Neural progenitor cell (in vitro differentiated cells): ENCODE results near the gene CSNK1G3. TPM values are rescaled to one million over a fixed set of nuclear protein-coding genes. Genes with fewer than 3 reads are reported as not detected.
A peak's percentile ranks its signal among the peaks of the same experiment; 100 is the strongest.

Experiments
- DNase-seq: peaks from one replicate; pipeline ENCODE4 v3.0.0-alpha.2; 2016; ENCODE audit warnings: low spot score
- H2AFZ ChIP-seq: fragments of 200-600 bp; sonication (generic); replicated peaks from 2 replicates; pipeline ENCODE4 v1.6.1; 2016; ENCODE audit warnings: antibody characterized with exemption
- H3F3A ChIP-seq: fragments of 200-600 bp; sonication (generic); 2 replicates; pipeline ENCODE4 v1.6.1; 2016; ENCODE audit warnings: antibody characterized with exemption, low read depth
- H3K27ac ChIP-seq: fragments of 200-600 bp; sonication (generic); 2 replicates; pipeline ENCODE4 v1.5.1; 2016; ENCODE audit warnings: mild to moderate bottlenecking
- H3K27me3 ChIP-seq: fragments of 200-600 bp; sonication (generic); 2 replicates; pipeline ENCODE4 v1.6.1; 2016; ENCODE audit warnings: mild to moderate bottlenecking, moderate library complexity
- H3K36me3 ChIP-seq: fragments of 200-600 bp; sonication (generic); 2 replicates; pipeline ENCODE4 v1.5.1; 2016
- H3K4me1 ChIP-seq: fragments of 200-600 bp; sonication (generic); 2 replicates; pipeline ENCODE4 v1.6.1; 2016; ENCODE audit warnings: mixed run types
- H3K4me2 ChIP-seq: fragments of 200-600 bp; sonication (generic); 2 replicates; pipeline ENCODE4 v1.6.1; 2016
- H3K4me3 ChIP-seq: fragments of 200-600 bp; sonication (generic); 2 replicates; pipeline ENCODE4 v1.5.1; 2016
- H3K79me2 ChIP-seq: fragments of 200-600 bp; sonication (generic); 2 replicates; pipeline ENCODE4 v1.6.1; 2016; ENCODE audit warnings: low read depth
- H3K9ac ChIP-seq: fragments of 200-600 bp; sonication (generic); 2 replicates; pipeline ENCODE4 v1.6.1; 2016
- H3K9me3 ChIP-seq: fragments of 200-600 bp; sonication (generic); 2 replicates; pipeline ENCODE4 v1.5.1; 2016; ENCODE audit warnings: low read depth
- H4K20me1 ChIP-seq: fragments of 200-600 bp; sonication (generic); 2 replicates; pipeline ENCODE4 v1.6.1; 2016; ENCODE audit warnings: low read depth
- H3K27ac Mint-ChIP-seq: 3 replicates; pipeline ENCODE4 v1.8.0; 2021; ENCODE audit warnings: mixed read lengths
- H3K27me3 Mint-ChIP-seq: 2 replicates; pipeline ENCODE4 v1.8.0; 2022; ENCODE audit warnings: low read depth, mild to moderate bottlenecking, inconsistent platforms, moderate library complexity, mixed read lengths; ENCODE audit not compliant: insufficient read depth
- H3K36me3 Mint-ChIP-seq: 3 replicates; pipeline ENCODE4 v1.8.0; 2021; ENCODE audit warnings: mixed read lengths
- H3K4me1 Mint-ChIP-seq: 3 replicates; pipeline ENCODE4 v1.8.0; 2021; ENCODE audit warnings: mixed read lengths
- H3K4me3 Mint-ChIP-seq: 3 replicates; pipeline ENCODE4 v1.8.0; 2021; ENCODE audit warnings: mild to moderate bottlenecking, moderate library complexity, mixed read lengths
- H3K9me3 Mint-ChIP-seq: 3 replicates; pipeline ENCODE4 v1.8.0; 2020; ENCODE audit warnings: mixed read lengths
- EZH2 ChIP-seq: fragments of 200-600 bp; sonication (generic); IDR thresholded peaks from 2 replicates; pipeline ENCODE4 v1.6.1; 2017; ENCODE audit warnings: antibody characterized with exemption, mild to moderate bottlenecking, moderate library complexity
- EZH2phosphoT487 ChIP-seq: fragments of 200-600 bp; sonication (generic); IDR thresholded peaks from 2 replicates; pipeline ENCODE4 v1.6.1; 2017; ENCODE audit warnings: antibody characterized with exemption
- total RNA-seq: library from RNA; depleted of rRNA; stranded (reverse); fragments of >200 nt; gene quantifications from 2 replicates; pipeline ENCODE4 v1.2.3, GENCODE V29; 2015; ENCODE audit warnings: low replicate concordance
- TF ChIP-seq, protein P1 (sequence below): fragments of 200-600 bp; sonication (generic); IDR thresholded peaks from 2 replicates; pipeline ENCODE4 v1.5.1; 2017; ENCODE audit warnings: antibody characterized with exemption, mild to moderate bottlenecking

CSNK1G3 gene
- total RNA-seq, 1 donor from 2014 or later = 96.7 TPM

DNA sequence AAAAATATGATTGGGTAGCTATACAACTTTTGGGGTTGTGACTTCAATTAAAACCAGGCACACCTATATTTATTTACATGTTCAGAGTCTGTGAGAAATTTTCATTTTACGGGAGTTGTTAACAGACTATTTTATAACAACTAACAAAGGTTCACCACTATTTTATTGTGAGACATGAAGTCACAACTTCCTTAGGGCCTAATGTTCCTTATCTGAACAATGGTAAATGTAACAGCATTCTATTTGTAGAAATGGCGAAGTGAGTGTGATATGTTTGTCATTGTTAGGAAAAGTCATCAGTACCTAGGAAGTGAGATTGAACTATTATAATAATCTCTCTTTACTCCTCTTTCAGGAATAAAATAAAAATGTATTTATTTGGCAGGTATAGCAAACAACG lies 67.4 kb downstream of the CSNK1G3 start:
- no peaks in the 10 kb centered on the region for H3K79me2 ChIP-seq
- no peak overlapping the region for H3K9ac ChIP-seq
- H3K4me2 ChIP-seq = no peak overlapping the region
- no peak overlapping the region for H3K4me3 ChIP-seq
- H2AFZ ChIP-seq = no peak overlapping the region
- TF ChIP-seq EZH2 (no peak), EZH2phosphoT487 (no peak)
- TF ChIP-seq, protein P1, sequence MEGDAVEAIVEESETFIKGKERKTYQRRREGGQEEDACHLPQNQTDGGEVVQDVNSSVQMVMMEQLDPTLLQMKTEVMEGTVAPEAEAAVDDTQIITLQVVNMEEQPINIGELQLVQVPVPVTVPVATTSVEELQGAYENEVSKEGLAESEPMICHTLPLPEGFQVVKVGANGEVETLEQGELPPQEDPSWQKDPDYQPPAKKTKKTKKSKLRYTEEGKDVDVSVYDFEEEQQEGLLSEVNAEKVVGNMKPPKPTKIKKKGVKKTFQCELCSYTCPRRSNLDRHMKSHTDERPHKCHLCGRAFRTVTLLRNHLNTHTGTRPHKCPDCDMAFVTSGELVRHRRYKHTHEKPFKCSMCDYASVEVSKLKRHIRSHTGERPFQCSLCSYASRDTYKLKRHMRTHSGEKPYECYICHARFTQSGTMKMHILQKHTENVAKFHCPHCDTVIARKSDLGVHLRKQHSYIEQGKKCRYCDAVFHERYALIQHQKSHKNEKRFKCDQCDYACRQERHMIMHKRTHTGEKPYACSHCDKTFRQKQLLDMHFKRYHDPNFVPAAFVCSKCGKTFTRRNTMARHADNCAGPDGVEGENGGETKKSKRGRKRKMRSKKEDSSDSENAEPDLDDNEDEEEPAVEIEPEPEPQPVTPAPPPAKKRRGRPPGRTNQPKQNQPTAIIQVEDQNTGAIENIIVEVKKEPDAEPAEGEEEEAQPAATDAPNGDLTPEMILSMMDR = no peak
- H3K27ac ChIP-seq = no peak overlapping the region
- Mint-ChIP-seq H3K27me3 (no peaks in the 10 kb centered on the region), H3K4me1 (peaks cover 4% of the 10 kb centered on the region), H3K27ac (no peak overlapping the region), H3K36me3 (peaks cover 16% of the 10 kb centered on the region), H3K9me3 (no peaks in the 10 kb centered on the region), H3K4me3 (no peak overlapping the region)
- H3F3A ChIP-seq = no peaks in the 10 kb centered on the region
- H3K36me3 ChIP-seq = peaks cover 16% of the 10 kb centered on the region
- H3K4me1 ChIP-seq = peaks cover 17% of the 10 kb centered on the region
- H3K27me3 ChIP-seq = no peaks in the 10 kb centered on the region
- no peaks in the 10 kb centered on the region for H3K9me3 ChIP-seq
- H4K20me1 ChIP-seq = no peaks in the 10 kb centered on the region
- DNase-seq = no peak

DNA sequence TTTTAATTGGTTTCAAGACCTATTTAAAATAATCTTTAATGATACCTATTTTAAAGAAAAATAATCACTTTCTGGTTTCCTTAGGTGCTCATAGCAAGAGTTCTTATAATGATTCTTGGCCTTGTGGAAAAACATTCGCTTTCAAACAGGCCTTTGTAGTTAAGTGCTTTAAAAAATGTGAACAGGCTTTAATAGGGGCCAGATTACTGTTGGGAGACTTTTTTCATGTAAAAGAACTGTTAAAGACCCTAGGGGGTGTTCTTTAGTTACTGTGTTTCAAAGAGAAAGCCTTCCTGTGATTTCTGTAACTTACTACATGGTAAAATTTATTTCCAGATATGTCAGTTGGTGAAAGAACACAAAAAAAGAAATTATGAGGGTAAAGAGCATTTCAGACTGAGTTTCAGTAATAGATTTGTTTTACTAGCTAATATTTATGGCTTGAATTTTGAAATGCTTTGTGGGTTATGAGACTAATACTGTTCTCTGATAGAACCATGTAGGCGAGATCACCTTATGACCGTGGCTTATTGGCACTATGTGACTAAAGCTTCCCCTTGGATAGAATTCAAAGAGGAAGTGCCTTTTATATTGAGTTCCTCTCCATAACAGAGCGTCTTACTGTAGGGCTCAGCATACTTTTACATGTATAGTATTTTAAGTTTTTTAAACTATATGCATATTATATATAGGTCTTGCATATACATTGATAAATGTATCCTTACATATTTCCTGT lies 70.7 kb downstream of the CSNK1G3 start:
- no peaks in the 10 kb centered on the region for H3K79me2 ChIP-seq
- no peaks in the 10 kb centered on the region for H4K20me1 ChIP-seq
- no peak overlapping the region for H3K9ac ChIP-seq
- H3K4me3 Mint-ChIP-seq = no peak overlapping the region
- peaks cover 11% of the 10 kb centered on the region for H3K36me3 ChIP-seq
- H3K27ac ChIP-seq = peak overlapping the region; percentile 69
- DNase-seq = peak; percentile 8
- H3K27me3 ChIP-seq = no peaks in the 10 kb centered on the region
- H3K9me3 Mint-ChIP-seq = peaks cover 4% of the 10 kb centered on the region
- H3K27me3 Mint-ChIP-seq = no peaks in the 10 kb centered on the region
- H3K36me3 Mint-ChIP-seq = peaks cover 18% of the 10 kb centered on the region
- H2AFZ ChIP-seq = no peak overlapping the region
- H3K4me1 Mint-ChIP-seq = peaks cover 6% of the 10 kb centered on the region
- peak overlapping the region; percentile 42 for H3K4me2 ChIP-seq
- H3K4me3 ChIP-seq = no peak overlapping the region
- no peaks in the 10 kb centered on the region for H3K9me3 ChIP-seq
- TF ChIP-seq EZH2phosphoT487 = no peak
- TF ChIP-seq, protein P1 = no peak
- no peak for TF ChIP-seq EZH2
- no peaks in the 10 kb centered on the region for H3F3A ChIP-seq
- no peak overlapping the region for H3K27ac Mint-ChIP-seq
- peaks cover 17% of the 10 kb centered on the region for H3K4me1 ChIP-seq

DNA sequence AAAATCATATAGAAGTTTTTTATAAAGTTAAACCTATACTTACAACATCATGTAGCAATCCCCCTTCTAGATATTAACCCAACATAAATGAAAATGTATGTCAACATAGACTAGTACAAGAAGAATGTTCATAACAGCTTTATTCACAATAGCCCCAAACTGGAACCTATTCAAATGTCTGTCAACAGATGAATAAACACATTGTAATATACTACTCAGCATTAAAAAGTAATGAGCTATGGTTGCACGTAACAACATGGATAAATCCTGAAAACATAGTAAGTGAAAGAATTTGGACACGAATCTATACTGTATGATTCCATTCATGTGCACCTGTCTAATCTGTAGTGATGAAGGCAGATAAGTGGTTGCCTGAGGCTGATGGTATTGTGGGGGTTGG lies 73.9 kb downstream of the CSNK1G3 start:
- Mint-ChIP-seq H3K27me3 (no peaks in the 10 kb centered on the region), H3K4me1 (peaks cover 6% of the 10 kb centered on the region), H3K36me3 (peaks cover 16% of the 10 kb centered on the region), H3K4me3 (no peak overlapping the region), H3K27ac (no peak overlapping the region), H3K9me3 (peaks cover 4% of the 10 kb centered on the region)
- H3K79me2 ChIP-seq = no peaks in the 10 kb centered on the region
- H3K27me3 ChIP-seq = no peaks in the 10 kb centered on the region
- no peaks in the 10 kb centered on the region for H3F3A ChIP-seq
- no peak overlapping the region for H3K27ac ChIP-seq
- peaks cover 4% of the 10 kb centered on the region for H3K36me3 ChIP-seq
- peaks cover 17% of the 10 kb centered on the region for H3K4me1 ChIP-seq
- DNase-seq = no peak
- H3K4me2 ChIP-seq = no peak overlapping the region
- TF ChIP-seq EZH2 = no peak
- TF ChIP-seq EZH2phosphoT487 = no peak
- TF ChIP-seq, protein P1 = no peak
- H3K9me3 ChIP-seq = no peaks in the 10 kb centered on the region
- no peak overlapping the region for H3K4me3 ChIP-seq
- H4K20me1 ChIP-seq = no peaks in the 10 kb centered on the region
- no peak overlapping the region for H2AFZ ChIP-seq
- no peak overlapping the region for H3K9ac ChIP-seq
